DMS53 treated with DMSO at 0.1 percent for 48 hours (cell line): ENCODE results near the gene TASOR.
"Not testable (repeated sequence)": the region's sequence is repeated elsewhere in the genome, so short reads cannot be mapped to it uniquely, and the experiment has no call there.

Experiments
- DNase-seq: peaks from one replicate; lab custom pipeline; 2025; ENCODE audit not compliant: unreplicated experiment; lab: John Stamatoyannopoulos, UW

TASOR gene, protein sequence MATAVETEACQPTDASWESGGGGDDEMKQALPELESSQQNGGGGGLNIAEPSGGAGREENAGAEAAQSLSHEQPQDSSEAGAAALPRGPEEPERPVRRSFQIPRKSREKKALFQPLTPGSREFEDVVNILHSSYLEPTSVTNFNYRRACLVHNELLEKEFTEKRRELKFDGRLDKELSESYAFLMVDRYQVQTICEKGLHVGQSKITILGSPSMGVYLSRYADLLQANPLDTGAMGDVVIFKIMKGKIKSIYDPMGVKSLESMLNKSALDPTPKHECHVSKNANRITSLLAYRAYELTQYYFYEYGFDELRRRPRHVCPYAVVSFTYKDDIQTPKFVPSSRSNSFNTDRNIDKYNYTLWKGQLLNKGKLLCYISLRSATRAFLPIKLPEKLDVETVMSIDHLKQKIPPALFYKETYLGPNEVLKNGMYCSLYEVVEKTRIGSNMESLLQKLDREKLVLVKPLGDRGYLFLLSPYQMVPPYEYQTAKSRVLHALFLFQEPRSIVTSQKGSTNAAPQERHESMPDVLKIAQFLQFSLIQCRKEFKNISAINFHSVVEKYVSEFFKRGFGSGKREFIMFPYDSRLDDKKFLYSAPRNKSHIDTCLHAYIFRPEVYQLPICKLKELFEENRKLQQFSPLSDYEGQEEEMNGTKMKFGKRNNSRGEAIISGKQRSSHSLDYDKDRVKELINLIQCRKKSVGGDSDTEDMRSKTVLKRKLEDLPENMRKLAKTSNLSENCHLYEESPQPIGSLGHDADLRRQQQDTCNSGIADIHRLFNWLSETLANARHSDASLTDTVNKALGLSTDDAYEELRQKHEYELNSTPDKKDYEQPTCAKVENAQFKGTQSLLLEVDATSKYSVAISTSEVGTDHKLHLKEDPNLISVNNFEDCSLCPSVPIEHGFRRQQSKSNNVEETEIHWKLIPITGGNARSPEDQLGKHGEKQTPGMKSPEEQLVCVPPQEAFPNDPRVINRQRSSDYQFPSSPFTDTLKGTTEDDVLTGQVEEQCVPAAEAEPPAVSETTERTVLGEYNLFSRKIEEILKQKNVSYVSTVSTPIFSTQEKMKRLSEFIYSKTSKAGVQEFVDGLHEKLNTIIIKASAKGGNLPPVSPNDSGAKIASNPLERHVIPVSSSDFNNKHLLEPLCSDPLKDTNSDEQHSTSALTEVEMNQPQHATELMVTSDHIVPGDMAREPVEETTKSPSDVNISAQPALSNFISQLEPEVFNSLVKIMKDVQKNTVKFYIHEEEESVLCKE (N-terminal part only)

GRCh38 chr3:56683122-56683817 lies at the start of gene TASOR:
TASOR (minus strand) TSS chr3:56683265; CDS start chr3:56683006, 259 bp downstream.
- peak; percentile 41 for DNase-seq

GRCh38 chr3:56732109-56732508 lies 49.0 kb upstream of the TASOR start:
- no peak for DNase-seq

GRCh38 chr3:56725175-56725574 lies 42.1 kb upstream of the TASOR start:
- no peak for DNase-seq

- no peak for DNase-seq
These were observed 41.6 kb upstream of the TASOR start for GRCh38 chr3:56724676-56725075.

GRCh38 chr3:56720849-56721248 lies 37.8 kb upstream of the TASOR start:
- no peak for DNase-seq

GRCh38 chr3:56718809-56719208 lies 35.7 kb upstream of the TASOR start:
- not testable (repeated sequence) for DNase-seq

DNA sequence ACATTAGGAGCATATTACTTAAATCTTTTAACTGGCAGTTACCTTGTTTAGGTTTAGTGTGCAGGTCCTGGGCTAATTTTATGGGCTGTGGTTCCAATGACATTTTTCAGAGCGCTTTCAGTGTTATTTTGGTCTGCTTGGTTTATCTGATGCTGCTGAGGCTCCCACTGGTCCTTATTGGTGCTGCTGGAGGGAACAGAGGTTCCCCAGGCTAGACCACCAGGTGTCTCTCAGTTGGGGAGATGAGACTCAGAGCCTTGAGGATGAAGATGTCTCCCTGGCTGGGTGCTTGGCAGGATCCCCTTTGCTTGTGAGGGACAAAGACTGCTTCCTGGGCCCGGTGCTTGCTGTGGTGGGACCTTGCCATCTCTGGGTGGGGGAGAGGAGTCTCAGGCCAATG lies 28.3 kb upstream of the TASOR start:
- DNase-seq, result no peak

DNA sequence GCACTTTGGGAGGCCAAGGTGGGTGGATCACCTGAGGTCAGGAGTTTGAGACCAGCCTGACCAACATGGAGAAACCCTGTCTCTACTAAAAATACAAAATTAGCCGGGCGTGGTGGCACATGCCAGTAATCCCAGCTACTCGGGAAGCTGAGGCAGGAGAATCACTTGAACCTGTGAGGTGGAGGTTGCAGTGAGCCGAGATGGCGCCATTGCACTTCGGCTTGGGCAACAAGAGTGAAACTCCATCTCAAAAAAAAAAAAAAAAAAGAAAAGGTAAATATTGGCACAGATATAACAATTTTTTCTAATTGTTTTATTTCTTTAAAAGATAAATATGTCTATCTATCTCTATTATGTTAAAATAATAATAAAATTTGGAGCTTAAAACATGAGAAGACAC lies 24.3 kb upstream of the TASOR start:
- DNase-seq, result not testable (repeated sequence)

DNA sequence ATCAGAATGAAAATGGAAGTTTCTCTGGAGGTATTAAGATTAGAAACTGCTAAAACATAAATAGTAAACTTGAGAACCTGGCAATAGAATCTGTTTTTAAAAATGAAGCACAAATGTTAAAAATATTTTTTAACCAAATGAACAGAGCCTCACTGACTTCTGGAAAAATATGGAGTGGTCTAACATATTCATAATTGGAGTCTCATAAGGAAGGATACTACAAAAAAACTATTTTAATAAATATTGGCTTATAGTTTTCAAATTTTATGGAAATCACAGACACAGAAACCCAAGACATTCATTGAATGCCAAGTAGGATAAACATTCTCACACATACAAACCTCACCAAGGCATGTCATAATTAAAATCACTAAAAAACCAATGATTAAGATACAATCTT lies 23.6 kb upstream of the TASOR start:
- DNase-seq, result no peak

DNA sequence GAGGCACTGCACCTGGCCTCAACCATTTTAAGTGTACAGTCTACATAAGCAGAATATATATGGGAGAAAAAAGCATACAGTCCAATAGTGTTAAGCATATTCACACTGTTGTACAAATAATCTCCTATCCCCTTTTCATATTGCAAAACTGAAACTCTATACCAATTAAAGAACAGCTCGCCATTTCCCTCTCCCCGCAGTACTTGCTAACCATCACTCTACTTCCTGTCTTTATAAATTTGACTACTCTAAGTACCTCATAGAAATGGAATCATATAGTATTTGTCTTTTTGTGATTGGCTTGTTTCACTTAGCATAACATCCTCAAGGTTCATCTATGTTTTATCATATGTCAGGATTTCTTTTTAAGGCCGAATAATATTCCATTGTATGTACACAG lies 21.6 kb upstream of the TASOR start:
- no peak for DNase-seq

DNA sequence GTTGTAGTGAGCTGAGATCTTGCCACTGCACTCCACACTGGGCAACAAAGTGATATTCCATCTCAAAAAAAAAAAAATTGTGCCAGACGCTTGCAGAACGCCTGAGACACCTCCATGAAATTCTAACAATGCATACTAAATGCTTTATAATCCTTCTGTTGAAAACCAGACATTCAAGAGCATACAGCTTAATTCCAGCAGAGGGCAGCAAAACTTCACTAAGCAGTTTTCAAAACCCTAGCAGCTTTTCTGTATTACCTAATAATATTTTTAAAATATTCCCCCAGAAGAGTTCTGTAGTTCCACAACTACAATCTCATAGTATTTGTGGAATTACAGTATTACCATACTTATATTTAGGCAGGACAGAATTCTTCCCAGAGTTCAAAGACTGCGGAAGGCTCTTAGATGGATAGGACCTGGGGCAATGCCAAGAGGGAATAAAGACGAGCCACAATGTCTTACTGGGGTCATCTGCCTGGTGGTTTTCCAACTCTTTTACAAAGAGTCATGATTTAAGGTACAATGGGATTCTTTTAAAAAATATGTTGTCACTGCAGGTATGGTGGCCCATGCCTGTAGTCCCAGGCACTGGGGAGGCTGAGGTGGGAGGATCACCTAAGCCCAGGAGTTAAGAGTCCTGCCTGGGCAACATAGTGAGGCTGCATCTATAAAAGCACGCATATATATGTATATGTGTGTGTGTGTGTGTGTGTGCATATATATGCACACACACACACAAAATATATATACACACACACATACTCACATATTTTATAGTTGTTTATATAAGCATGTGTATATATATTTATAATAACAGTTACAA lies 19.6 kb upstream of the TASOR start:
- peak; percentile 2 for DNase-seq

- DNase-seq, result no peak
These were observed 17.1 kb upstream of the TASOR start for GRCh38 chr3:56700151-56700550.

GRCh38 chr3:56694867-56695683 lies 12.0 kb upstream of the TASOR start:
- no peak for DNase-seq

DNA sequence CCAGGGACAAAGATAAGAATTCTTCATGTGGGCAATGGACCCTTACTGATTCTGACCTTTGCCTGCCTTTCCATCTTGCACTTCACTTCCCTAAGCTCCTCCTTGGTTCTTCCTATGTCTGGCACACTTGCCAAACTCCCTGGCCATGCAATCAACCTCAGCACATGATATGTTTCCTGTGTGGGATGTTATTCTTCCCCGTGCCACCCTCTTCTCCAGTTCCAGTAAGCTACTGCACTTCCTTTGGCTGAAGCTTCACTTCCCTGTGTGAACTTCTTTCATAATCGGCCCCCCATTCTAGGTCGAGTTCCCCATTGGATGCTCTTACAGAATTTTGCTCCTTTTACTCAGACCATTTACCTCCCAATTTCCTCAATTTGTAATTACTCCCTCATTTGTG lies 10.7 kb upstream of the TASOR start:
- no peak for DNase-seq

DNA sequence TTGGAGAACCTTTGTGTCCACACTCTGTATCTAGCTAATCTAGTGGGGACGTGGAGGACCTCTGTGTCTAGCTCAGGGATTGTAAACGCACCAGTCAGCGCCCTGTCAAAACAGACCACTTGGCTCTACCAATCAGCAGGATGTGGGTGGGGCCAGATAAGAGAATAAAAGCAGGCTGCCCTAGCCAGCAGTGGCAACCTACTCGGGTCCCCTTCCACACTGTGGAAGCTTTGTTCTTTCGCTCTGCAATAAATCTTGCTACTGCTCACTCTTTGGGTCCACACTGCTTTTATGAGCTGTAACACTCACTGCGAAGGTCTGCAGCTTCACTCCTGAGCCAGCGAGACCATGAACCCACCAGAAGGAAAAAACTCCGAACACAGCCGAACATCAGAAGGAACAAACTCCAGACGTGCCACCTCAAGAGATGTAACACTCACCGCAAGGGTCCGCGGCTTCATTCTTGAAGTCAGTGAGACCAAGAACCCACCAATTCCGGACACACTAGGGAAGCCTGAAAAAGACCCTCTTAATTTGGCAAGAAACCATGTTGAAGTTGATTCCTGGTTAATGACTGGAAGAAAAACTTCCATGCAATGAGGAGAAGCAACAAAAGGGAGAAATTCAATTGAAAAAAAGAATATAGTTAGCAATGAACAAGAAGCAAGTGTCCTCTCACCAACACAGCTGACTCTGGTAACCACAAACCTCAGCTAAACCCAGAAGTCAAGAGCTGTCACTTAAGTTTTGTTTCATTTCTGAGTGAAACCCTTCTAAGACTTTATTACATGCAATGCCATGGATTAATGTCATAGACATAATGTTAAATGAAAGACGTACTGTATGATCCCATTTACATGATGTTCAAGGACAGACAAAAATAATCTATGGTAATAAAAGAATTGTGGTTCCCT lies 9.7 kb upstream of the TASOR start:
- not testable (repeated sequence) for DNase-seq

GRCh38 chr3:56692001-56692365 lies 8.9 kb upstream of the TASOR start:
- DNase-seq, result not testable (repeated sequence)

GRCh38 chr3:56691165-56692000 lies 8.3 kb upstream of the TASOR start:
- no peak for DNase-seq
